Bone marrow (tissue), 2 donors: ENCODE results near the gene NKD2.
"Not testable (repeated sequence)": the region's sequence is repeated elsewhere in the genome, so short reads cannot be mapped to it uniquely, and the experiment has no call there.

Source experiments
- DNase-seq, 2 donors: peaks; one replicate each; lab custom pipeline; 2025; lab: John Stamatoyannopoulos, UW

Gene NKD2

DNA sequence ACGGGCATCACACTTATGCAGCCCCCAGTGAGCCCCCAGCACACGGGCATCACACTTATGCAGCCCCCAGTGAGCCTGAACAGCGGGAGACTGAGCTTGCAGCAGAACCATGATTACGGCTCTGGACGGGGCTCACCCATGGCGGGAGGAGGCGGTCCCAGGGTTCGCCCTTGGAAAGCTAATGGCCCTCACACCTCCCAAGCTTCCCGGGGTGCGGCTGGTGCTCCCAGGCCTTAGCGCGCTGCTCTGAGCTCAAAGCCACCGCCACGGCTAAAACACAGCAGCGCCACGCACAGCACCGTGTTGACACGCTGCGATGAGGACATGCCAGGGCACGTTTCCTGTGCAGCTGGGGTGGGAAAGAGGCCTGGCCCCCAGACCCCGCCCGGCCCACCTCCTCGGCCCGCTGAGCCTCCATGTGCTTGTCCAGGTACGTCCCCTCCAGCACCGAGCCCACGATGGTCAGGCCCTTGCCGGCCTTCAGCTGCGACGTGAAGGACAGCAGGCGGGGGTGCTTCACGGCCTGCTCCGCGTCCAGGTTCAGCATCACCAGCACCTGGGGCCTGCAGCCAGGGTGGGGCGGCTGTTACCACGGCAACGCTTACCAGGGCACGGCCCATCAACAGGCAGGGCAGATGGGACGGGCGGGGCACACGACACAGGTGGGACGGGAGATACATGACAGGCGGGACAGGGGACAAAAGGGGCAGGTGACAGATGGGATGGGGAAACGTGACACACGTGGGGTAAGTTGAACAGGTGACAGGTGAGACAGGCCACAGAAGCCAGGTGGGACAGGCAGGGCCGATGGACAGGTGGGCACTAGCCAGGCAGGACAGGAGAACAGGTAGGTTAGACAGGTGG is 64.9 kb downstream of the NKD2 start:
- no peak for DNase-seq

- no peak for DNase-seq
Measured at GRCh38 chr5:1074226-1074625, 65.6 kb downstream of the NKD2 start.

DNA sequence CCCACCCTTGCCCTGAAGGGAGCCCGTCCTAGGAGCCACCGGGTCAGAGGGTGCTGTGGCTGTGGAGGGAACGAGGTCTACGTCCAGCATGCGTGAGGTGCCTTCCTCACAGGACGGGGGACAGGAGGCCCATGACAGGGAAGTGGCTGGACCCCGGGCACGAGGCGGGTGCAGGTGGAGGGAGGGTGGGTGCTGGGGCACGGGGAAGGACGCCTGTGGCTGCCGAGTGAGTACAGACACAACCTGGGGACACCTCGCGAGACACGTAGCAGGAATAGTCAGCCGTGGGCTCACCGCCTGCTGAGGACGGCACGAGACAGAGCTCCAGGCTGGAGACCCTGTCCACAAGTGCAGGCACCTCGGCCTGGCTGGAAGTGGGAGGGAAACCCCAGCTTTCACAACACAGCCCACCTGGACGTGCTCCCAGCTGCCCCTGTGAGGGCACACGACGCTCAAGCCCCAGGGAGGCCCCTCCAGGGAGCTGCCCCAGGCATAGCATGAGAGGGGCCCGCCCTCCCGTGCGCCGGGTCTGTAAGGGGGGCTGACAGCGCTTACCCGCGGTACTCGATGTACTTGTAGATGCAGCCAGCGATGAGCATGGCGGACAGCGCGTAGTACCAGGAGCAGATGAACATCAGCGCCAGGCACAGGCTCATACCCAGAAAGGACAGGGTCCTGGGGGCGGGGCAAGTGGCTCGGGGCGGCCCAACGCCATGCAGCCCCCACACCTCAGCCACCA is 66.4 kb downstream of the NKD2 start:
- DNase-seq: no peak

- DNase-seq: no peak
Measured at GRCh38 chr5:1075555-1075881, 66.9 kb downstream of the NKD2 start.

- no peak for DNase-seq
Measured at GRCh38 chr5:1075931-1076330, 67.3 kb downstream of the NKD2 start.

- DNase-seq: no peak
Measured at GRCh38 chr5:1076406-1076805, 67.8 kb downstream of the NKD2 start.

DNA sequence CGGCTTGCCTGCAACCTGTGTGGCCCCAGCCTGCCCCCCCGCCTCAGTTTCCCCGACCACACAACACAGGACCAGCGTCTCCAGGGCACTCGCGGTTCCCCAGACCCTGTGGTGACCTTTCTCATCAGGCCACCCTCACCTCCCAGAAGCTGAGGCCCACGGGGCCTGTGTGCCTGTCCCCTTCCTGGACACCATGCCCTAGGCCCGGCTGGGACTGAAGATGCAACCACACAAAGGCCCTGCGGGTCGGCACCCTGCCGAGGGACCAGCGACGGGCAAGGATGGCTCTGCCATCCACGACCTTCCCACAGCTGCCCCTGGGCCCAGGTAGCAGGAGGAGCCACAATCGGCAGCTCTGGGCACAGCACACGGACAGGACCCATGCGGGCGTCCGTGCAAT is 68.4 kb downstream of the NKD2 start:
- no peak for DNase-seq

DNA sequence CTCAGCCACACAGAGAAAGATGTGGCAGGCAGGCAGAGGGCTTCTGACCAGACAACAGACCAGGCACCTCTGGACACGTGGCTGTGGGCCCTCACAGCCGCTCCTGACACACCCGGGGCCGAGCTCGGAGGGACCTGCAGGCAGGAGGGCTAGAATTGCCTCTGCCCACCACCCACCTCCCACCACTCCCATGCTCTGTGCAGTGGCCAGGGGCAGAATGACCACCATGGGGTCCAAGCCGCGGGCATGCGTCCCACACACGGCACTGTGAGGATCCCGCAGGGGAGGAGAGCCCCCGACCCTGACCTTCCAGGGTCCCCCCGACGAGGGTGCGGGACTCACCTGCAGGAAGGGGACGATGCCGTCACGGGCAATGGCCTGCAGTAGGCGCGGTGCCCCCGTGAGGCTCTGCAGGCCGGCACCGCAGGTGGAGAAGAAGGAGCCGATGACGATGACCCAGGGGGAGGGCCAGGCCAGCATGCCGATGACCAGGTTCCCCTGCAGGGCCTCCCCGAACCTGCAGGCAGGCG is 69.0 kb downstream of the NKD2 start:
- DNase-seq: no peak

DNA sequence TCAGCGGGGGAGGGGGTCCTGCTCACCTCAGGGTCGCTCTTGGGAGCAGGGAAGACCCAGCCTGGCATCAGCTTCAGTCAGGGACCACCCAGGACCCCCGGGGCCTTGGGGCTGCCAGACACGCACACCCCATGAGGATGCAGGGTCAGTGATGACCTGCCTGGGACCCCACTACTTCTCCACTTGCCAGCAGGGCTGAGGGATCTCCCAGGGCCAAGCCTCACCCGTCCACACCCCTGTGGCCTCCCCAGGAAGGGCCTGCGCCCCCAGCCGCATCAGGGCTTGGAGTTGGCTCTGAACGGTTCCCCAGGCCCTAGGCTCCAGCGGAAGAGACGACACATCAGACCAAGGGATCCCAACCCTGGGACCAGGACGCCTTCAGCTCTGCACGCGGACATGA is 69.6 kb downstream of the NKD2 start:
- no peak for DNase-seq

DNA sequence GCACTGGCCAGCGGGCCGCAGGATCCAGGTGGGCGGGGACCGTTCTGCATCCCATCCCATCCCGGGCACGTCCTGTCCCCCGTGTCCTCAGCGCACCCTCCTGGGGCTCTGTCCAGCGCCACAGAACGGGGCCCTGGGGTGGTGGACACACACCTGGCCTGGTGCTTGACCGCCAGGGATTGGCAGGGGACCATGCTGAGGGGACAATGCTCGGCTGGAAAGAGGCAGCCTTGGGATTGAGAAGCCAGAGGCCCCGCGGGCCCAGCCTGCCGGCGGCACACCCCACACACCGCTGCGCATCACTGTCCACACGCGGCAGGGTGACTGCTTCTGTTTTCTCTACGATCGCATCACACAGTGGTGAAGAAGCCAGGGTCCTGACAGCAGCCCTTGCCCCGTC is 70.2 kb downstream of the NKD2 start:
- no peak for DNase-seq

- DNase-seq: no peak
Measured at GRCh38 chr5:1079486-1079885, 70.9 kb downstream of the NKD2 start.

DNA sequence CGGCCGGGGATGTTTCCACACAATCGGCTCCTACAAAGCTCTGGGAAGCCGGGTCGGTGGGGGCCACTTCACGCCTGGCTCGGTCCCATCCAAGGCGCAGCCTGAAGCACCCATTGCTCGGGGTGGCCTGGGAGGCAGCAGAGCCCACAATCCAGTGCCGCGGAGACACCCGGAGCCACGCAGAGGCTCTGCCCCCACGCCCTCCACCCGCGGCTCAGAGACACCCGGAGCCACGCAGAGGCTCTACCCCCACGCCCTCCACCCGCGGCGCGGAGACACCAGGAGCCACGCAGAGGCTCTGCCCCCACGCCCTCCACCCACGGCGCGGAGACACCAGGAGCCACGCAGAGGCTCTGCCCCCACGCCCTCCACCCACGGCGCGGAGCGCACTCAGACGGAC is 71.4 kb downstream of the NKD2 start:
- DNase-seq: no peak

- no peak for DNase-seq
Measured at GRCh38 chr5:1080432-1080831, 71.8 kb downstream of the NKD2 start.

DNA sequence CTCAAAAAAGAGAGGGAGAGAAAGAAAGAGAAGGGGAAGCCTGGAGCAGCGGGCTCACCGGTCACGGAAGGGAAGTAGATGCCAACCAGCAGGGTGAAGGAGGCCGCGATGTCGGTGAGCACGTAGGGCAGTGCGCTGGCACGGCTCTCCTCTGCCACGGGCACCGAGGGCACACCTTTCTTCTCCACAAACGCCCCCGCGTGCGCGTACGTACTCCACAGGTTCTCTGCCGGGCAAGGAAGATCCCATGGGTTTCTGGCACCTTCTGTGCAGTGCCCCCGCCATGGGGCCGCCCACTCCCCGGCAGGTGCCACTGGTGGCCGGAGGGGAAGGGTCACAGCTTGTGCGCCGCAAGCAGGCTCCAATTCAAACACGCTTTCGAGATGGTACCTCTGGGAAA is 72.9 kb downstream of the NKD2 start:
- no peak for DNase-seq

DNA sequence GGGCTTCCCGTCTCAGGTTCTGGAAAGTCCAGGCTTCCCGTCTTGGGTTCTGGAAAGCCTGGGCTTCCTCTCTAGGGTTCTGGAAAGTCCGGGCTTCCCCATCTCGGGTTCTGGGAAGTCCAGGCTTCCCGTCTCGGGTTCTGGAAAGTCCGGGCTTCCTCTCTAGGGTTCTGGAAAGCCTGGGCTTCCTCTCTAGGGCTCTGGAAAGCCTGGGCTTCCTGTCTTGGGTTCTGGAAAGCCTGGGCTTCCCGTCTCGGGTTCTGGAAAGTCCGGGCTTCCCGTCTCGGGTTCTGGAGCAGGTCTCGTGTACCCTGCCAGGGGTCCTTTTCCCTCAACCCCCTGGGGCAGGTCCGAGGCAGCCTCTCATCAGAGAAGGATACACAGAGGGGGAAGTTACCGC is 74.4 kb downstream of the NKD2 start:
- not testable (repeated sequence) for DNase-seq

DNA sequence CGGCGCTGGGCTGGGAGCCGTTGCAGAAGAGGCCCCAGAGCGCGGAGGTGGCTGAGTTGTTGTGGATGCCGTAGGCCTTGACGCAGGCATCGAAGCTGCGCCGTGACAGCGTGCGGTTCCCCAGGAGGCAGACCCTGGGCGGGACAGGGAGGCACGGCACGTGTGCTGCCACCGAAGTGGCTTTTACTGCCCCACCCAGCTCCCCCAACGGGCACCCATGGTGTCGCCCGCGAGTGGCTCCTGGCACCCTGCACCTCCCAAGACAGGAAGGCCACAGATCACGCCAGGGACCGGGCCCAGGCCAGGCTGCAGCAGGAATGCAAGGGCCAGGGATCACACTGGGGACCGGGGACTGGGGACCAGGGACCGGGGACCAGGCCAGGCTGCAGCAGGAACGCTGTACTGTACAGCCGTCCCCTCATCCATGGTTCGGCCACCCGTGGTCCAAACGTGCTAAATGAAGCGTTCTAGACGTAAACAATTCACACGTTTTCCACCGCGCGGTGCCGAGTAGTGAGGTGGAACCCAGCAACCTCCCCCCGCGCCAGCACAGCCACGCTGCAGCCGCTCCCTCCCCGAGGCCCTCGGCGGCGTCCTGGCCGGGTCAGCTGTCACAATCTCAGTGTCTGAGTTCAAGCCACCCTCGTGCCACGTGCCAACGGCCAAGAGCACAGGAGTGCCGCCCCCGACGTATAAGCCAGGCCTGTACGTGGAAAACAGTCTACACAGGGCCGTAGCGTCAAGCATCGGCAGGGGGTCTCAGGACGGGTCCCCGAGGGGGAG is 75.4 kb downstream of the NKD2 start:
- no peak for DNase-seq

GRCh38 chr5:1085391-1085790 is 76.8 kb downstream of the NKD2 start:
- DNase-seq: no peak

DNA sequence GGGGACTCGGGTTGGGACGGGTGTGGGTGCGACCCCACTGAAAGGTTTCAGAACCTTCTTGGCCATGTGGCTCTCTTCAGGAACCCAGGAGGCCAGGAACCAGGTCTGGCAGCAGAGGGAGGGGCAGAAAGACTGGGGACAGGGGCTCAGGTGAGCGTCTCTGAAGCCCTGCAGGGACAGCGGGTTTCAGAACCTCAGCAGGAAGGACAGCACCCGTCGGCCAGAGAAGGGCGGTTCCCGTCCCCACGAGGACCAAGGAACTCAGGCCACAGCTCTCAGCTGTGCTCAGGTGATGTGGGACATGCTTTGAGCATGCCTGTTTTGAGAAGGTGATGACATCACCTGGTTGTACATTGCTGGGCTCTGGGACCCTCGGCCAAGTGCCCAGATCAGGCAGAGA is 77.5 kb downstream of the NKD2 start:
- DNase-seq: no peak

GRCh38 chr5:1086871-1087270 is 78.3 kb downstream of the NKD2 start:
- no peak for DNase-seq

DNA sequence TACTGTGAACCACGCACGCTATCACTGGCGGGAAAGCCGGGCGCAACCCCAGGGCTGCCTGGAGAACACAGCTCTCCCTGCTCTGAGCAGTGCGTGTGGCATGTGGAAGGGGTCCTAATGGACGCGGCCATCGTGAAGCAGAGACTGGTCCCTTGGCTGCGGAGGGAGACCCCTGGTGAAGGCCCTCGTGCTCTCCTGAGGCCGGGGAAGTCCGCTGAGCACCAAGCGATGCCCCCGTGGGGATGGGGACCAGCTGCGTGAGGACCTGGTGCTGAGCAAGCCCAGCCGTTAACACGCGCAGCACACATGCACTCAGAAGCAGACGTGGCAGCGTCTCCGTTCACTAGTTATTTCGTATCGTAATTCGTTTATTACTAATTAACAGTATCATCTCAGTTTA is 78.8 kb downstream of the NKD2 start:
- DNase-seq: no peak

DNA sequence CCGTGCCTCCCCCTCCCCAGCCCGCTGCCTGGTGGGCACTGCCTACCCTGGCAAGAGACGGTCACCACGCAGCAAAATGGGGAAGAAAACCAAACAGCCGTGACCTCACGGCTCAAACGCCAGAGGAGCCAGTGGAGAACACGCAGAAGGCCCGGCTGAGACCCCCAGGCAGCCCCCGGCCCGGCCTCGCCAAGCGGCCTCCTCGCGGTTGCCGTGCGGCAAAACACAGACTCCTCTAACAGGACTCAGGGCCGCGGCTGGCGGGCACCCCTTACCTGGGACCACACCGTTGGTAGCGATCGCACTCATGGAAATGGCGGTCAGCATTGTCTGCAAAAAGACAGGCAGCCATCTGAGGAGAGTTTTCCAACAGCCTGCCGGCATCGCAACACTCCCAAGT is 79.4 kb downstream of the NKD2 start:
- DNase-seq: no peak
